ENCODE data around the gene SH3RF1. TPM values are rescaled to one million over a fixed set of nuclear protein-coding genes. Genes with fewer than 3 reads are reported as not detected.

SH3RF1 gene
- total RNA-seq, 1 experiment from 2014 or later = 15.3 TPM

DNA sequence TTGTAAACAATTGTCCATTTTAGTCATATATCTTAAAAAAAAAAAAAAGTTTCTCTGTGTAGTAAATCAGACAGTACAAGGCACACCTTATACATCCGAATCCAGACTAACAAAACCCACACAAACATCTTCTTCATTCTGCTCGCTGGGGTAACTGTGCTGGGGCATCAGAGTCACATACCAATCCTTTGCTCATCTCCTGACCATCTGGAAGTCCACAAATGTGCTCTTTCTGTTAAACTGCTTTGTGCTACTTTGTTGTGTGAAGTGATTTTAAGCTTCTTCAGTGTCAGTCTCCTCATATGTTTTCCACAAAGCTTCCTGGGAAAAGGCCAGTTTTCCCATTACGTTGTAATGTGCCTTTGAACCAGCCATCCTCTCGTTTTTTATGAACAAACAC, 174.5 kb downstream of the SH3RF1 start:
- Histone ChIP-seq H3K27me3 (ENCODE audit: insufficient read depth, low read length) (no peaks in the 10 kb centered on the region), H2BK15ac (ENCODE audit: low read depth, low read length) (no peak overlapping the region), H3K4me1 (ENCODE audit: insufficient read depth, low read length) (no peaks in the 10 kb centered on the region), H2BK20ac (ENCODE audit: low read depth, low read length, poor library complexity, severe bottlenecking) (no peak overlapping the region), H4K8ac (replicated peaks; ENCODE audit: insufficient read length, low read depth, low read length) (no peak overlapping the region), H3K9ac (ENCODE audit: extremely low read depth, insufficient read length, low read length) (no peak overlapping the region), H3K9me3 (ENCODE audit: control insufficient read depth, low read depth, low read length) (no peaks in the 10 kb centered on the region), H3K18ac (ENCODE audit: insufficient read length, low read depth, low read length) (no peak overlapping the region), H2AFZ (ENCODE audit: low read length) (no peak overlapping the region), H3K4me2 (ENCODE audit: insufficient read depth, insufficient read length, low read length) (no peak overlapping the region), H3K4ac (ENCODE audit: low read depth, low read length) (no peak overlapping the region), H3K56ac (ENCODE audit: insufficient read length, low read depth, low read length) (no peak overlapping the region), H3K79me2 (ENCODE audit: insufficient read depth, low read length) (no peaks in the 10 kb centered on the region), H2BK5ac (ENCODE audit: insufficient read length, low read length) (no peak overlapping the region), H4K20me1 (ENCODE audit: control insufficient read depth, insufficient read depth, insufficient read length) (no peaks in the 10 kb centered on the region), H3T11ph (ENCODE audit: low read length) (no peak overlapping the region), H2BK12ac (ENCODE audit: insufficient read length, low read depth, low read length) (no peak overlapping the region), H3K14ac (ENCODE audit: insufficient read depth, low read length) (no peak overlapping the region), H3K23ac (ENCODE audit: insufficient read length, low read depth, low read length) (no peak overlapping the region), H4K91ac (ENCODE audit: insufficient read length, low read depth, low read length) (no peak overlapping the region), H3K79me1 (ENCODE audit: insufficient read depth, low read depth, low read length, poor library complexity, severe bottlenecking) (no peaks in the 10 kb centered on the region), H2AK5ac (ENCODE audit: insufficient read length, low read length) (no peak overlapping the region), H2BK120ac (ENCODE audit: low read depth, low read length, poor library complexity, severe bottlenecking) (no peak overlapping the region), H3K27ac (ENCODE audit: insufficient read length, low read depth, low read length) (no peak overlapping the region), H4K5ac (ENCODE audit: insufficient read length, low read depth, low read length) (no peak overlapping the region), H3K23me2 (ENCODE audit: insufficient read length, low read depth, low read length, poor library complexity, severe bottlenecking) (no peaks in the 10 kb centered on the region)
- no peak overlapping the region for H3K4me3 Mint-ChIP-seq
- WGBS (ENCODE audit: extremely low coverage, insufficient read length, low lambda C conversion rate) = no CpG with 5 or more reads among the region's 4 CpGs
- H3K9me3 Mint-ChIP-seq = peaks cover 0 to 3% of the 10 kb centered on the region in 2 experiments; a peak in 2 of 5 replicates
- no peak for TF ChIP-seq CTCF (conservative IDR thresholded peaks at IDR 0.05)
- H3K4me1 Mint-ChIP-seq = peaks cover 13% of the 10 kb centered on the region in 2 experiments
- peak overlapping the region in 1 of 3 experiments; percentile 66; a peak in 1 of 7 replicates for H3K27ac Mint-ChIP-seq
- DNase-seq = no peak
- peaks cover 14 to 43% (median 33%) of the 10 kb centered on the region in 3 experiments for H3K36me3 Mint-ChIP-seq (ENCODE audit: insufficient read depth in 1 of 3, low read depth in 3 of 3)
- H3K27me3 Mint-ChIP-seq (ENCODE audit: low read depth) = no peaks in the 10 kb centered on the region

Measured in H9 (cell line).